K562 (cell line): ENCODE measurements around the gene ACTL10. TPM values are rescaled to one million over a fixed set of nuclear protein-coding genes. Genes with fewer than 3 reads are reported as not detected.

Source experiments
- CXXC5 ChIP-seq: fragments of 250-450 bp; sonication (Bioruptor Pico); IDR thresholded peaks from 2 replicates; pipeline ENCODE4 v1.8.0; 2022; ENCODE audit warnings: inconsistent platforms, mild to moderate bottlenecking, moderate library complexity
- EP400 ChIP-seq: fragments of 450-650 bp; IDR thresholded peaks from 2 replicates; pipeline ENCODE4 v1.6.1; 2017; ENCODE audit warnings: antibody characterized with exemption, mild to moderate bottlenecking, moderate library complexity
- FUS ChIP-seq: fragments of 200-400 bp; formaldehyde crosslinking; optimal IDR thresholded peaks from 2 replicates; pipeline ENCODE3; 2017; ENCODE audit warnings: low read depth, low read length
- GATA2 ChIP-seq: sonication (generic); formaldehyde crosslinking; IDR thresholded peaks from 2 replicates; pipeline ENCODE4 v1.4.0; 2020; ENCODE audit warnings: mild to moderate bottlenecking, missing genetic modification reagents
- HNRNPLL ChIP-seq: fragments of 200-400 bp; formaldehyde crosslinking; IDR thresholded peaks from 2 replicates; pipeline ENCODE4 v1.6.1; 2017; ENCODE audit warnings: low read length, low read depth, mild to moderate bottlenecking; ENCODE audit not compliant: poor library complexity, severe bottlenecking
- HSF4 ChIP-seq: fragments of 250-450 bp; sonication (Bioruptor Pico); IDR thresholded peaks from 2 replicates; pipeline ENCODE4 v2.1.2; 2022; ENCODE audit warnings: mild to moderate bottlenecking, moderate library complexity, borderline replicate concordance
- KDM4B ChIP-seq, 2 experiments: fragments of 450-650 bp in 1 of 2; sonication (generic) in 1 of 2; IDR thresholded peaks; 2 replicates each; pipeline ENCODE4 v1.6.1; 2016 to 2017; ENCODE audit warnings: borderline replicate concordance in 2 of 2, antibody characterized with exemption in 1 of 2, low read depth in 1 of 2, mild to moderate bottlenecking in 1 of 2
- NFIC ChIP-seq: fragments of 450-650 bp; IDR thresholded peaks from 2 replicates; pipeline ENCODE4 v1.6.1; 2017; ENCODE audit warnings: mild to moderate bottlenecking, inconsistent platforms
- PHF20 ChIP-seq: fragments of 450-650 bp; IDR thresholded peaks from 2 replicates; pipeline ENCODE4 v1.6.1; 2018; ENCODE audit not compliant: partially characterized antibody
- POLR2B ChIP-seq: fragments of 450-650 bp; IDR thresholded peaks from 2 replicates; pipeline ENCODE4 v1.6.1; 2018; ENCODE audit warnings: low read depth; ENCODE audit not compliant: partially characterized antibody
- PTTG1 ChIP-seq: fragments of 450-650 bp; IDR thresholded peaks from 2 replicates; pipeline ENCODE4 v1.6.1; 2016; ENCODE audit warnings: low read depth, mild to moderate bottlenecking, missing genetic modification characterization, missing compliant biosample characterization
- SMAD4 ChIP-seq: fragments of 250-450 bp; sonication (Bioruptor Pico); conservative IDR thresholded peaks from 2 replicates; pipeline ENCODE4 v1.8.0; 2021; ENCODE audit warnings: inconsistent platforms, mild to moderate bottlenecking, moderate library complexity
- ZFP1 ChIP-seq: fragments of 450-650 bp; formaldehyde crosslinking; IDR thresholded peaks from 2 replicates; pipeline ENCODE4 v1.4.0; 2020; ENCODE audit warnings: mild to moderate bottlenecking, mixed read lengths
- ZNF253 ChIP-seq: fragments of 250-450 bp; sonication (Bioruptor Pico); conservative IDR thresholded peaks from 2 replicates; pipeline ENCODE4 v1.6.1; 2021; ENCODE audit warnings: mild to moderate bottlenecking
- ZNF75A ChIP-seq: fragments of 450-650 bp; formaldehyde crosslinking; IDR thresholded peaks from 2 replicates; pipeline ENCODE4 v1.4.0; 2020; ENCODE audit warnings: mild to moderate bottlenecking
- ZNF778 ChIP-seq: fragments of 450-650 bp; formaldehyde crosslinking; IDR thresholded peaks from 2 replicates; pipeline ENCODE4 v1.4.0; 2020; ENCODE audit warnings: mild to moderate bottlenecking, moderate library complexity
- polyA plus RNA-seq, 8 experiments: library from polyadenylated mRNA; depleted of rRNA in 4 of 8; stranded (reverse) in 5 of 8; unstranded in 3 of 8; fragments of >200 nt; fragmentation: Nextera tagmentation in 2 of 8; fragmentation: Illumina TruSeq in 1 of 8; extraction: Ambion mirVana in 2 of 8; extraction: Trizol in 1 of 8; gene quantifications; 2 replicates each; pipeline versions ENCODE4 v1.2.1 to v1.2.3, GENCODE V29; 2011 to 2014; ENCODE audit warnings: inconsistent platforms in 1 of 8, missing spikeins in 1 of 8
- total RNA-seq, 7 experiments: library from RNA; depleted of rRNA in 6 of 7; stranded (reverse); fragments of >200 nt in 6 of 7; fragmentation: Illumina TruSeq in 2 of 7; extraction: Trizol in 2 of 7; gene quantifications; 2 replicates each; pipeline versions ENCODE4 v1.2.1 to v1.2.3, GENCODE V29; 2011 to 2021; ENCODE audit warnings: low replicate concordance in 1 of 7
- TF ChIP-seq, protein P1 (sequence below): fragments of 450-650 bp; IDR thresholded peaks from 2 replicates; pipeline ENCODE4 v1.7.1; 2018; ENCODE audit warnings: mild to moderate bottlenecking, low read depth; ENCODE audit not compliant: partially characterized antibody
- TF ChIP-seq, protein P2 (sequence below): fragments of 450-650 bp; formaldehyde crosslinking; IDR thresholded peaks from 2 replicates; pipeline ENCODE4 v1.4.0; 2020; ENCODE audit warnings: mild to moderate bottlenecking
- TF ChIP-seq, protein P3 (sequence below), 3 experiments: IDR thresholded peaks in 2 of 3; conservative IDR thresholded peaks in 1 of 3; 2 replicates each; pipeline ENCODE4 v1.5.1; 2011 to 2012; ENCODE audit warnings: low read length in 3 of 3, mild to moderate bottlenecking in 3 of 3, control low read depth in 2 of 3, improper control_type of control experiment in 1 of 3, inconsistent platforms in 1 of 3, low read depth in 1 of 3, mixed read lengths in 1 of 3, moderate library complexity in 1 of 3; ENCODE audit not compliant: insufficient read depth in 2 of 3
- TF ChIP-seq, protein P4 (sequence below): fragments of 450-650 bp; IDR thresholded peaks from 2 replicates; pipeline ENCODE4 v1.6.1; 2016; ENCODE audit warnings: antibody characterized with exemption

The ACTL10 gene
- total and polyA plus RNA-seq, 9 of the 15 experiments (the other 6 are each of a cell fraction or from before 2014, with no cell fraction given), result 0.07 to 0.14 TPM; not detected in 7

DNA sequence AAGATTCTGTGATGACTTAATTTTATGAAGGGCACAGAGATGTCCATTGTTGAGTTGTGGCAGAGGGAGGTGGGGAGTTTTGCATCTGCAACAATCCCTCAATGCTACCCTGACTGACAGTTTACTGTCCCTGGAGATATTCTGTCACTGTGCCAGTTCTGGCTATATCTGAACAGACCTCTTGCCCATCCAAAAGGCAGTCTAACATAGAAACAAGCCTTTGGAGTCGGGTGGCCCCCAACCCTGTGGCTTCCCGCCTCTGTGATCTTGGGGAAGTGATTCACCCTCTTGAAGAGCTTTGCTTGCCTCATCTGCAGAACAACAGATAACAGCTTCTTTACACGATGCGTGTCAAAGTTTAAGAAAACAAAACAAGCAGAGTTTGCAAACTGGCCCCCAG is 23.2 kb downstream of the ACTL10 start (continued):
- TF ChIP-seq HSF4 (CRISPR knock-in tag) (no peak), CXXC5 (CRISPR knock-in tag) (peak; percentile 79), PTTG1 (no peak), POLR2B (no peak), ZNF778 (CRISPR knock-in tag) (no peak), ZNF75A (CRISPR knock-in tag) (no peak), HNRNPLL (no peak), FUS (no peak), KDM4B (IDR thresholded peaks at IDR 0.05; ENCODE audit: borderline replicate concordance in 2 of 2, low read depth in 1 of 2) (no peak), NFIC (peak; percentile 95), PHF20 (no peak), GATA2 (CRISPR knock-in tag) (peak; percentile 72), EP400 (peak; percentile 38; the same call in 1 of the 2 replicates), ZFP1 (CRISPR knock-in tag) (no peak), SMAD4 (CRISPR knock-in tag) (peak; percentile 54; the same call in 1 of the 2 replicates), ZNF253 (CRISPR knock-in tag) (no peak)
- TF ChIP-seq, protein P1, sequence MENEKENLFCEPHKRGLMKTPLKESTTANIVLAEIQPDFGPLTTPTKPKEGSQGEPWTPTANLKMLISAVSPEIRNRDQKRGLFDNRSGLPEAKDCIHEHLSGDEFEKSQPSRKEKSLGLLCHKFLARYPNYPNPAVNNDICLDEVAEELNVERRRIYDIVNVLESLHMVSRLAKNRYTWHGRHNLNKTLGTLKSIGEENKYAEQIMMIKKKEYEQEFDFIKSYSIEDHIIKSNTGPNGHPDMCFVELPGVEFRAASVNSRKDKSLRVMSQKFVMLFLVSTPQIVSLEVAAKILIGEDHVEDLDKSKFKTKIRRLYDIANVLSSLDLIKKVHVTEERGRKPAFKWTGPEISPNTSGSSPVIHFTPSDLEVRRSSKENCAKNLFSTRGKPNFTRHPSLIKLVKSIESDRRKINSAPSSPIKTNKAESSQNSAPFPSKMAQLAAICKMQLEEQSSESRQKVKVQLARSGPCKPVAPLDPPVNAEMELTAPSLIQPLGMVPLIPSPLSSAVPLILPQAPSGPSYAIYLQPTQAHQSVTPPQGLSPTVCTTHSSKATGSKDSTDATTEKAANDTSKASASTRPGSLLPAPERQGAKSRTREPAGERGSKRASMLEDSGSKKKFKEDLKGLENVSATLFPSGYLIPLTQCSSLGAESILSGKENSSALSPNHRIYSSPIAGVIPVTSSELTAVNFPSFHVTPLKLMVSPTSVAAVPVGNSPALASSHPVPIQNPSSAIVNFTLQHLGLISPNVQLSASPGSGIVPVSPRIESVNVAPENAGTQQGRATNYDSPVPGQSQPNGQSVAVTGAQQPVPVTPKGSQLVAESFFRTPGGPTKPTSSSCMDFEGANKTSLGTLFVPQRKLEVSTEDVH, result peak; percentile 39
- TF ChIP-seq, protein P2, sequence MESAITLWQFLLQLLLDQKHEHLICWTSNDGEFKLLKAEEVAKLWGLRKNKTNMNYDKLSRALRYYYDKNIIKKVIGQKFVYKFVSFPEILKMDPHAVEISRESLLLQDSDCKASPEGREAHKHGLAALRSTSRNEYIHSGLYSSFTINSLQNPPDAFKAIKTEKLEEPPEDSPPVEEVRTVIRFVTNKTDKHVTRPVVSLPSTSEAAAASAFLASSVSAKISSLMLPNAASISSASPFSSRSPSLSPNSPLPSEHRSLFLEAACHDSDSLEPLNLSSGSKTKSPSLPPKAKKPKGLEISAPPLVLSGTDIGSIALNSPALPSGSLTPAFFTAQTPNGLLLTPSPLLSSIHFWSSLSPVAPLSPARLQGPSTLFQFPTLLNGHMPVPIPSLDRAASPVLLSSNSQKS (CRISPR knock-in tag), result no peak
- TF ChIP-seq, protein P3, sequence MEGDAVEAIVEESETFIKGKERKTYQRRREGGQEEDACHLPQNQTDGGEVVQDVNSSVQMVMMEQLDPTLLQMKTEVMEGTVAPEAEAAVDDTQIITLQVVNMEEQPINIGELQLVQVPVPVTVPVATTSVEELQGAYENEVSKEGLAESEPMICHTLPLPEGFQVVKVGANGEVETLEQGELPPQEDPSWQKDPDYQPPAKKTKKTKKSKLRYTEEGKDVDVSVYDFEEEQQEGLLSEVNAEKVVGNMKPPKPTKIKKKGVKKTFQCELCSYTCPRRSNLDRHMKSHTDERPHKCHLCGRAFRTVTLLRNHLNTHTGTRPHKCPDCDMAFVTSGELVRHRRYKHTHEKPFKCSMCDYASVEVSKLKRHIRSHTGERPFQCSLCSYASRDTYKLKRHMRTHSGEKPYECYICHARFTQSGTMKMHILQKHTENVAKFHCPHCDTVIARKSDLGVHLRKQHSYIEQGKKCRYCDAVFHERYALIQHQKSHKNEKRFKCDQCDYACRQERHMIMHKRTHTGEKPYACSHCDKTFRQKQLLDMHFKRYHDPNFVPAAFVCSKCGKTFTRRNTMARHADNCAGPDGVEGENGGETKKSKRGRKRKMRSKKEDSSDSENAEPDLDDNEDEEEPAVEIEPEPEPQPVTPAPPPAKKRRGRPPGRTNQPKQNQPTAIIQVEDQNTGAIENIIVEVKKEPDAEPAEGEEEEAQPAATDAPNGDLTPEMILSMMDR (IDR thresholded peaks at IDR 0.05 in 2 of 3, conservative IDR thresholded peaks at IDR 0.05 in 1 of 3; ENCODE audit: insufficient read depth in 2 of 3, low read depth in 1 of 3, low read length in 3 of 3), result no peak
- TF ChIP-seq, protein P4, sequence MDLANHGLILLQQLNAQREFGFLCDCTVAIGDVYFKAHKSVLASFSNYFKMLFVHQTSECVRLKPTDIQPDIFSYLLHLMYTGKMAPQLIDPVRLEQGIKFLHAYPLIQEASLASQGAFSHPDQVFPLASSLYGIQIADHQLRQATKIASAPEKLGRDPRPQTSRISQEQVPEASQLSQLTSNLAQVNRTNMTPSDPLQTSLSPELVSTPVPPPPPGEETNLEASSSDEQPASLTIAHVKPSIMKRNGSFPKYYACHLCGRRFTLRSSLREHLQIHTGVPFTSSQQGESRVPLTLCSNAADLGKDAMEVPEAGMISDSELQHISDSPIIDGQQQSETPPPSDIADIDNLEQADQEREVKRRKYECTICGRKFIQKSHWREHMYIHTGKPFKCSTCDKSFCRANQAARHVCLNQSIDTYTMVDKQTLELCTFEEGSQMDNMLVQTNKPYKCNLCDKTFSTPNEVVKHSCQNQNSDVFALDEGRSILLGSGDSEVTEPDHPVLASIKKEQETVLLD, result no peak
